Brain microvascular endothelial cell (primary cell): Measurements from ENCODE around the gene CTPS2.
"Not testable (repeated sequence)": the region's sequence is repeated elsewhere in the genome, so short reads cannot be mapped to it uniquely, and the experiment has no call there.

Source experiments
- DNase-seq: peaks from one replicate; pipeline ENCODE4 v3.0.0-alpha.2; 2020
- H3K27ac ChIP-seq: fragments of 250-450 bp; sonication (Bioruptor Pico); 2 replicates; pipeline ENCODE4 v1.5.1; 2020; ENCODE audit warnings: mild to moderate bottlenecking, moderate library complexity
- H3K27me3 ChIP-seq: fragments of 250-450 bp; sonication (Bioruptor Pico); replicated peaks from 2 replicates; pipeline ENCODE4 v1.5.1; 2020; ENCODE audit warnings: mild to moderate bottlenecking
- H3K36me3 ChIP-seq: fragments of 250-450 bp; sonication (Bioruptor Pico); replicated peaks from 2 replicates; pipeline ENCODE4 v1.5.1; 2020; ENCODE audit warnings: mild to moderate bottlenecking
- H3K4me3 ChIP-seq: 2 replicates; pipeline ENCODE4 v1.5.1; 2011; ENCODE audit warnings: low read depth, mild to moderate bottlenecking, control low read depth, low read length, moderate library complexity
- in situ Hi-C: cut with HindIII; loops from 2 replicates; pipeline ENCODE4 v1.10.0; 2017; ENCODE audit warnings: low sequenced_read_pairs, low pct_ligation_motif_present
- TF ChIP-seq, protein P1 (sequence below): IDR thresholded peaks from 2 replicates; pipeline ENCODE4 v1.5.1; 2011; ENCODE audit warnings: low read depth, mild to moderate bottlenecking, moderate library complexity, low read length, control low read depth, inconsistent platforms; ENCODE audit errors: missing control alignments

The CTPS2 gene

DNA sequence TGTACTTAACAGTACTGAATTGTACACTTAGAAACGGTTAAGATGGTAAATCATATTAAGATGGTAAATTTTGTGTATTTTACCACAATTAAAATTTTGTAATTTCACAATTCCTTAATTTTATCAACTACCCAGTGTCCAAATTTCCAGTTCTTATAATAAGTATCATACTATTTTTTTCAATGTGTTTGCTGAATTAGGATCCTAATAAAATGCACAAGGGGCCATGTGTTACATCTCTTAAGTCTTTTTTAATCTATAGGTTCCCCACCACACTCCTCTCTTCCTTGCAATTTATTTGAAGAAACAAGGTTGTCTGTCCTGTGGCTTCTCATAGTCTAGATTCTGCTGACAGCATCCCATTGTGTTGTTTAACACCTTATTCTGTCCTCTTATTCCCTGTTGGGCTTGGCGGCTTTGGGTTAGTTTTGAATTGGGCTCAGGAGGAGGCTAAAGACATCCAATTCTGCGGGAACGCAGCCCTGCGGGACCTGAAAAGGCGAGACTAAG, 6.4 kb upstream of the CTPS2 start:
- Histone ChIP-seq H3K4me3 (peak overlapping the region; percentile 91), H3K36me3 (no peaks in the 10 kb centered on the region), H3K27me3 (no peaks in the 10 kb centered on the region), H3K27ac (peak overlapping the region; percentile 94)
- in situ Hi-C loops: no loop called here
- no peak for DNase-seq
- TF ChIP-seq, protein P1, sequence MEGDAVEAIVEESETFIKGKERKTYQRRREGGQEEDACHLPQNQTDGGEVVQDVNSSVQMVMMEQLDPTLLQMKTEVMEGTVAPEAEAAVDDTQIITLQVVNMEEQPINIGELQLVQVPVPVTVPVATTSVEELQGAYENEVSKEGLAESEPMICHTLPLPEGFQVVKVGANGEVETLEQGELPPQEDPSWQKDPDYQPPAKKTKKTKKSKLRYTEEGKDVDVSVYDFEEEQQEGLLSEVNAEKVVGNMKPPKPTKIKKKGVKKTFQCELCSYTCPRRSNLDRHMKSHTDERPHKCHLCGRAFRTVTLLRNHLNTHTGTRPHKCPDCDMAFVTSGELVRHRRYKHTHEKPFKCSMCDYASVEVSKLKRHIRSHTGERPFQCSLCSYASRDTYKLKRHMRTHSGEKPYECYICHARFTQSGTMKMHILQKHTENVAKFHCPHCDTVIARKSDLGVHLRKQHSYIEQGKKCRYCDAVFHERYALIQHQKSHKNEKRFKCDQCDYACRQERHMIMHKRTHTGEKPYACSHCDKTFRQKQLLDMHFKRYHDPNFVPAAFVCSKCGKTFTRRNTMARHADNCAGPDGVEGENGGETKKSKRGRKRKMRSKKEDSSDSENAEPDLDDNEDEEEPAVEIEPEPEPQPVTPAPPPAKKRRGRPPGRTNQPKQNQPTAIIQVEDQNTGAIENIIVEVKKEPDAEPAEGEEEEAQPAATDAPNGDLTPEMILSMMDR: no peak

DNA sequence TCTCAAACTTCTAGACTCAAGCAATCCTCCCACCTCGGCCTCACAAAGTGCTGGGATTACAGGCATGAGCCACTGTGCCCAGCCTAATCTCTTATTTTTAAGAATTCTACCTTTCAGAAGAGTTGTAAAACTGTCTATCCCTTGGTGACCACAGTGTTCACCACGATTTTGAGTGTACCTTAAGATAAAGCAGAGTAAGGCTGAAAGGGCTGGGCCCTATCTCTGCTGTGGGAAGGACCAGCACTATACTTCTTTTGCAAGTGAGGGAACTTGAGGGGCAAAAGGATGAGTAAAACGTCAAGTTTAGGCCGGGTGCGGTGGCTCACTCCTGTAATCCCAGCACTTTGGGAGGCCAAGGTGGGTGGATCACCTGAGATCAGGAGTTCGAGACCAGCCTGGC, 4.0 kb upstream of the CTPS2 start:
- H3K36me3 ChIP-seq, H3K4me3 ChIP-seq, H3K27me3 ChIP-seq, H3K27ac ChIP-seq, in situ Hi-C loops, DNase-seq: not testable (repeated sequence)

DNA sequence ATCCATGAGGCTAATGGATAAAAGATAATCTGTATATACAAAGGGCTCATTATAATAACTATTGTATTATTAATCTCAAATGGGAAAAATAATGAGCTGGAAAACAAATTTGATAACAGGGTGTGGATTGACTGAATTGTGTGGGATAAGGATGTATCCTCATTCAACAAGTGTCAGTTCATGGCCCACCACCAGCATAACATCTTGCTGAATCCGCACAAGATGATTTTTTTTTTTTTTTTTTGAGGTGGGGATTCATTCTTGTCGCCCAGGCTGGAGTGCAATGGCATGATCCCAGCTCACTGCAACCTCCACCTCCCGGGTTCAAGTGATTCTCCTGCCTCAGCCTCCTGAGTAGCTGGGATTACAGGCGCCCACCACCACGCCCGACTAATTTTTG, 3.2 kb upstream of the CTPS2 start:
- in situ Hi-C loops, H3K27me3 ChIP-seq, H3K36me3 ChIP-seq, DNase-seq, H3K27ac ChIP-seq, H3K4me3 ChIP-seq: not testable (repeated sequence)

DNA sequence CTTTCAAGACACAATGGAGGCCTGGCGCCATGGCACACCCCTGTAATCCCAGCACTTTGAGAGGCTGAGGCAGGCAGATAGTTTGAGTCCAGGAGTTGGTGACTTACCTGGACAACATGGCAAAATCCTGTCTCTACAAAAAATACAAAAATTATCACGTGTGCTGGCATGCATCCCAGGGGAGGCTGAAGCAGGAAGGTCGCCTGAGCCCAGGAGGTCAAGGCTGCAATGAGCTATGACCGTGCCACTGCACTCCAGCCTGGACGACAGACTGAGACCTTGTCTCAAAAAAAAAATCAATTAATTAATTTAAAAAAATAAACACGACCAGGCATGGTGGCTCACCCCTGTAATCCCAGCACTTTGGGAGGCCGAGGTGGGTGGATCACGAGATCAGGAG, 2.0 kb upstream of the CTPS2 start:
- H3K27me3 ChIP-seq: no peaks in the 10 kb centered on the region
- H3K36me3 ChIP-seq: no peaks in the 10 kb centered on the region
- in situ Hi-C loops: no loop called here
- H3K4me3 ChIP-seq: no peak overlapping the region
- TF ChIP-seq, protein P1: no peak
- no peak for DNase-seq
- no peak overlapping the region for H3K27ac ChIP-seq

DNA sequence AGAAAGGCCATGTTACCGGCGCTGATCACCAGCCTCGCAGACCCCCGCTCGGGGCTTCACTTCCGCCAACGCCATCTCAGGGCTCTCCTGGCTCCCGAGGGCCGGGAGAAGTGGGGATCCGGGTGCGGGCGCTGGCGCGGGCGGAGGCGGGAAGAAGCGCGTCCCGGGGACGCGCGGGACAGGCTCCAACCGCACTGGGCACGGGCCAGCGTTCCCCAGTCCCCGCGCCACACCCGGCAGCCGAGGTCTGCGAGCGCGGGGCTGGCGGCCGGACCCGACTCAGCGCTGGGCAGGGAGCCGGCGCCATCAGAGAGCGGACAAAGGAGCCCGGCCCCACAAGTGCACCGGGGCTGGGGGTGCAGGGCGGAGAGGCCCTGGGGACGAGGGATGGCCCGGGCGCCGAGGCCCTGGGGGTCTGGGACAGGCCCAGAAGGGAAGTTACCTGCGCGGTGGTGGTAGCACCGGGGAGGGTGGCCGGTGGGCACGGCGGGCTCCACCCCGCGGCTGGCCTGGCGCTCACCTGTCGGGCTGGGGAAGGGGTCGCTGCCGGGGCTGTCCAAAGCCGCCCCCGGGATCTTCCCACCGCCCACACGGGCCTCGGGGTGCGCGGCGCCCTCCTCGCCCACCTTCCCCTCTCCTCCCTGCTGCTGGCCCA, 449 bp downstream of the CTPS2 start:
- no peak for DNase-seq
- H3K27me3 ChIP-seq: no peaks in the 10 kb centered on the region
- peak overlapping the region; percentile 0 for H3K27ac ChIP-seq
- peak overlapping the region; percentile 71 for H3K4me3 ChIP-seq
- TF ChIP-seq, protein P1: no peak
- in situ Hi-C loops: no loop called here
- H3K36me3 ChIP-seq: no peaks in the 10 kb centered on the region

DNA sequence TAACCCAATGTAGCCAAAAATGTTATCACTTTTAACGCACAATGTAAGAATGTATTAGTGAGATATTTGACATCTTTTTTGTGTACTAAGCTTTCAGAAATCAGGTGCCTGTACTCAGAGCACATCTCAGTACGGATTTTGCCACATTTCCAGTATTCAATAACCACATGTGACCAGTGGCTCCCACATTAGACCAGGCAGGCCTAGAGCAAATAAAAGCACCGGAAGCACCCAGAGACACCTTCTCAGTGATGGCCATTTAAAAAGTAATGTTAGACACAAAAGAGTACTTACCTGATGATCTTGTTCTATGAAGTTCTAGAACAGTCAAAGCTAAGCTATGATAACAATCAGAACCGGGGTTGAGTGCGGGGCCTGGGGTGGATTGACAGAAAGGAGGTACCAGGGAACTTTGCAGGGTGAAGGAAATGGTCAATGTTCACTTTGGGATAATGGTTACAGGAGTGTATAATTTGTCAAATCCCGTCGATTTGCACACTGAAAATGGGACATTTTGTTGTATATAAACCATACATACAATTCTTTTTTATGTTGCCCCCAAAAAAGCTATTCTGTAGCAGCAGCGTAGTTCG, 1.2 kb downstream of the CTPS2 start:
- DNase-seq: no peak
- TF ChIP-seq, protein P1: no peak
- no peaks in the 10 kb centered on the region for H3K27me3 ChIP-seq
- in situ Hi-C loops: no loop called here
- peak overlapping the region; percentile 71 for H3K4me3 ChIP-seq
- peak overlapping the region; percentile 0 for H3K27ac ChIP-seq
- no peaks in the 10 kb centered on the region for H3K36me3 ChIP-seq

DNA sequence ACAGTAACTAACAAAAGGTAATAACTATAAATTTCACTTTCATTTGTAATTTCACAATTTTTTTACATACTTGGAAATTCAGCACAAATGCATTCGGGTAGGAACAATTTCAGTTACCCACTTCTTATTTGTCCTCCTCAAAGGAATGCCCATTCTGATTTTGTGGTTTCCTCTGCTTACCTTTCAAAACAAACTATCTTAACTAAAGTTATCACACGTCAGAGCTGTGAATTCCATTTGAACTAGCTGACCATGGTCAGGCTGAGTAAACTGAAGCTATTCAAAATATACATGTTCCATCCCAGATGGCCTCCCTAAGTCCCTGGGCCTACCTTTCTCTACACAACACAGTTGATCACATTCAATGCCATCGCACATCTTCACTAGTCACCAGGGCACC, 4.5 kb downstream of the CTPS2 start:
- in situ Hi-C loops: no loop called here
- DNase-seq: no peak
- Histone ChIP-seq H3K27ac (no peak overlapping the region), H3K36me3 (no peaks in the 10 kb centered on the region), H3K4me3 (no peak overlapping the region), H3K27me3 (no peaks in the 10 kb centered on the region)
- TF ChIP-seq, protein P1: no peak
